ENCODE data around the gene TMEFF1. TPM values are rescaled to one million over a fixed set of nuclear protein-coding genes. Genes with fewer than 3 reads are reported as not detected.

TMEFF1 gene
- total RNA-seq, 4 donors from 2014 or later = 0.10 to 1.1 (median 0.81) TPM; not detected in 1

GRCh38 chr9:100443781-100444768 lies 28.9 kb upstream of the TMEFF1 start:
- Histone ChIP-seq H3K27me3 (no peaks in the 10 kb centered on the region), H3K36me3 (peaks cover 0 to 38% of the 10 kb centered on the region in 2 donors), H3K9me3 (no peaks in the 10 kb centered on the region), H3K4me1 (peaks cover 0 to 13% (median 0%) of the 10 kb centered on the region in 3 donors), H3K4me3 (no peak overlapping the region), H3K27ac (no peak overlapping the region)
- ATAC-seq = no peak
- WGBS, 2 donors (ENCODE audit: low coverage in 1 of 2) = 50 to 76% methylated on average over 1 to 4 of the region's 4 CpGs
- TF ChIP-seq POLR2AphosphoS5 (IDR thresholded peaks at IDR 0.05) = no peak
- no peak for TF ChIP-seq EP300 (IDR thresholded peaks at IDR 0.05)
- no peak for TF ChIP-seq CTCF (IDR thresholded peaks at IDR 0.05)
- no peak for TF ChIP-seq POLR2A (IDR thresholded peaks at IDR 0.05)

GRCh38 chr9:100445161-100445902 lies 27.6 kb upstream of the TMEFF1 start:
- TF ChIP-seq CTCF (IDR thresholded peaks at IDR 0.05) (no peak), POLR2AphosphoS5 (IDR thresholded peaks at IDR 0.05) (no peak), EP300 (IDR thresholded peaks at IDR 0.05) (no peak), POLR2A (IDR thresholded peaks at IDR 0.05) (no peak)
- Histone ChIP-seq H3K27ac (no peak overlapping the region), H3K9me3 (no peaks in the 10 kb centered on the region), H3K4me1 (peaks cover 0 to 8% (median 0%) of the 10 kb centered on the region in 3 donors), H3K27me3 (no peaks in the 10 kb centered on the region), H3K4me3 (no peak overlapping the region), H3K36me3 (peaks cover 0 to 39% of the 10 kb centered on the region in 2 donors)
- ATAC-seq = no peak
- WGBS, 2 donors (ENCODE audit: low coverage in 1 of 2) = 100% methylated on average over 1 of the region's 1 CpG; no CpG with 5 or more reads in 1 of the 2 donors

DNA sequence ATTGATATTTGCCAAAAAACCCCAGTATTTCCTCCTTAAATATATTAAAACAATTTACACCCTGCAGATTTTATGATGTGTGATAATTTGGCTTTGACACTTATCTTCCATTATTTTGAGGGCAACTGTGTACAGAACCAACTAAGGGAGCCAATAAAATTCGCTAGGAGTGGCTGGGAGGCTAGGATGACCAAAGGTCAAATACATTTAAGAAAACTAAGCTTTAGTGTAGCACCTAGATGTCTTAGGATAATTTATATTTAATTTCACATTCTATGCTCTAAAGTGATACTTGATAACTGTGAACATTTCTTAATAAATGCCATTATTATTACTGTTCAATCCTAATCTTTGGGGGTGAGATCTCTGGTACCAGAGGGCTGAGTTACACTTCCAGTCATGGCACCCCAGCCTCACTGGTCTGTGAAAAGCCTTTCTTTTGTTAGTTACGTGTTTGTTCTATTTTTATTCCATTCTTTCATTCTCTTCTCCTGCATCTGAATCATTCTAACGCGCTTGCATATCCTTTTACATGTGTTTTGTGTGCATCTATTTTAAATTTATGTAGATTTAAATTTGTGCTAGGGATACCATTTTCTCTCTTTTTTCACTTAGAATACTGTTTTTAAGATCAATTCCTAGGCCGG lies 26.9 kb upstream of the TMEFF1 start:
- 79 to 87% methylated on average over 3 to 4 of the region's 5 CpGs for WGBS, 2 donors (ENCODE audit: low coverage in 1 of 2)
- no peak overlapping the region for H3K4me3 ChIP-seq
- peaks cover 0 to 7% (median 0%) of the 10 kb centered on the region in 3 donors for H3K4me1 ChIP-seq
- no peaks in the 10 kb centered on the region for H3K27me3 ChIP-seq
- H3K9me3 ChIP-seq = no peaks in the 10 kb centered on the region
- peaks cover 0 to 46% of the 10 kb centered on the region in 2 donors for H3K36me3 ChIP-seq
- H3K27ac ChIP-seq = no peak overlapping the region
- TF ChIP-seq EP300 (IDR thresholded peaks at IDR 0.05) (no peak), POLR2A (IDR thresholded peaks at IDR 0.05) (no peak), CTCF (IDR thresholded peaks at IDR 0.05) (no peak), POLR2AphosphoS5 (IDR thresholded peaks at IDR 0.05) (no peak)
- ATAC-seq = no peak

DNA sequence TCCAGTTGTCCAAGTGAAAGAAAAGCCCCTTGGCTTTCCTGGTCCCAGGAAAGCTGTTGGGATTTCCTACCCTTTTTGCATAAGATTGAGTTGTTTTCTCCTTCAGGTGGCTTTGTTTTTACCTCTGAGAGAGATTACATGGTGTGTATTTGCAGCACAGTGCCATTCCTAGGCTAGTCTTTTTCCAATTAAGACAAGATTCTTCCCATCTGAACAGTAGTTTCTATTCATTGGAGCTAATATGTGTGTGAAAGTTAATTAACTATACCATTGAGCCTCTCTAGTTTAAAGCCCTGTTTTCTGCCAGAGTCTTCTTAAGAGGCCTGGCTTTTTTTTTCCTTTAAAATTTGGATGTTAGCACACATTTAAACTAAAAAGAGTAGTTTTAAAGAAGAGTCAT lies 25.9 kb upstream of the TMEFF1 start:
- no peak for TF ChIP-seq EP300 (IDR thresholded peaks at IDR 0.05)
- no peak for TF ChIP-seq CTCF (IDR thresholded peaks at IDR 0.05)
- no peak for TF ChIP-seq POLR2A (IDR thresholded peaks at IDR 0.05)
- no peak for TF ChIP-seq POLR2AphosphoS5 (IDR thresholded peaks at IDR 0.05)
- H3K9me3 ChIP-seq = no peaks in the 10 kb centered on the region
- H3K4me1 ChIP-seq = peaks cover 0 to 7% (median 0%) of the 10 kb centered on the region in 3 donors
- peaks cover 0 to 55% of the 10 kb centered on the region in 2 donors for H3K36me3 ChIP-seq
- H3K27ac ChIP-seq = no peak overlapping the region
- no peaks in the 10 kb centered on the region for H3K27me3 ChIP-seq
- H3K4me3 ChIP-seq = no peak overlapping the region
- no peak for ATAC-seq

Data from gastroesophageal sphincter (tissue), 4 donors.